GM12891 (cell line): Measurements from ENCODE around the gene MMP23B.

ENCODE experiments used
- POLR2A ChIP-seq: IDR thresholded peaks from 2 replicates; pipeline ENCODE4 v1.6.1; 2011; ENCODE audit warnings: low read depth, low read length, control low read depth
- POLR2AphosphoS5 ChIP-seq: IDR thresholded peaks from 2 replicates; pipeline ENCODE4 v1.6.1; 2011; ENCODE audit warnings: low read depth, low read length, control low read depth
- SPI1 ChIP-seq: IDR thresholded peaks from 2 replicates; pipeline ENCODE4 v1.6.1; 2011; ENCODE audit warnings: low read depth, low read length, control low read depth
- TAF1 ChIP-seq: IDR thresholded peaks from 2 replicates; pipeline ENCODE4 v1.6.1; 2011; ENCODE audit warnings: low read depth, low read length, control low read depth

DNA sequence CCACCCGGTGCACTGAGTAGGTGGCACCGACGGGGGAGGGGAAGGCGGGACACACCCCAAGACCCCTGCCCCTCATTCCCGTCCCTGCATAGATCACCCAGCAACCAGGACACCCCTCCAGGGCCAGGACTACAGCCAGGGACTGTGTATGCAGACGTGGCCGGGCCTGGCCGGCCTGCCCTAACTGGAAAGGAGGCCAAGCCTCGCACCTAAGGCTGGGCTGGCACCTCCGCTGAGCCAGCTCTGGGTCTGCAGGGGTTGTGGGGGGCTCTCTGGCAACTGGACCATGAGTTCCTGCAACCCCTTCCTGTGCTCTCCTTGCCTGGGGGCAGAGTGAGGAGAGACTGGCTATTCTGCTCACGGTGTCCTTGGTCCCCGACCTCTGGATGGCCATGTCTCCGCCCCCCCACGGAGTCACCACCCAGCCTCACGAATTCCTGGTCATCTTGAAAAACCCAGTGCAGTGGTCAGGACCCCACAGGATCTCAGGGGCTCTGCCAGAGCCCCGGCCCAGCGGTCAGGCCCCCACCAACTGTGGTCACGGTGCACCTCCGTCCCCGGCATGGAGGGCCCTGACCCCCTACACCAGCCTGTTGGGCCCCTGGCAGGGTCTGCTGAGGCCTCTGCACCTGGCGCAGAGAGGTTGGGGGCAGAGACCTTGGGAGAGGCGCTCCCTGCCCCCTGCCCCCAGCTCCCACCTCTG, 31.0 kb upstream of the MMP23B start:
- no peak for TF ChIP-seq POLR2A
- no peak for TF ChIP-seq TAF1
- TF ChIP-seq POLR2AphosphoS5: no peak
- no peak for TF ChIP-seq SPI1
